ENCODE measurements around the gene PRUNE2. TPM values are rescaled to one million over a fixed set of nuclear protein-coding genes. Genes with fewer than 3 reads are reported as not detected.

The PRUNE2 gene
- total RNA-seq, 1 donor: 14.7 TPM

GRCh38 chr9:76626980-76627379 is 278.9 kb downstream of the PRUNE2 start:
- TF ChIP-seq CTCF (IDR thresholded peaks at IDR 0.05; ENCODE audit: insufficient read depth, low read length): no peak
- H3K4me3 ChIP-seq (ENCODE audit: low read depth, low read length): no peak overlapping the region
- no peak for DNase-seq (ENCODE audit: low read depth)

- TF ChIP-seq CTCF (IDR thresholded peaks at IDR 0.05; ENCODE audit: insufficient read depth, low read length): no peak
- no peak overlapping the region for H3K4me3 ChIP-seq (ENCODE audit: low read depth, low read length)
- DNase-seq (ENCODE audit: low read depth): no peak
Measured at GRCh38 chr9:76626141-76626540, 279.8 kb downstream of the PRUNE2 start.

GRCh38 chr9:76624391-76625048 is 281.4 kb downstream of the PRUNE2 start:
- H3K4me3 ChIP-seq (ENCODE audit: low read depth, low read length): no peak overlapping the region
- no peak for TF ChIP-seq CTCF (IDR thresholded peaks at IDR 0.05; ENCODE audit: insufficient read depth, low read length)
- DNase-seq (ENCODE audit: low read depth): no peak

GRCh38 chr9:76620996-76621395 is 284.9 kb downstream of the PRUNE2 start:
- no peak for DNase-seq (ENCODE audit: low read depth)
- no peak overlapping the region for H3K4me3 ChIP-seq (ENCODE audit: low read depth, low read length)
- TF ChIP-seq CTCF (IDR thresholded peaks at IDR 0.05; ENCODE audit: insufficient read depth, low read length): no peak

GRCh38 chr9:76620581-76620980 is 285.3 kb downstream of the PRUNE2 start:
- TF ChIP-seq CTCF (IDR thresholded peaks at IDR 0.05; ENCODE audit: insufficient read depth, low read length): no peak
- peak; percentile 40 for DNase-seq (ENCODE audit: low read depth)
- no peak overlapping the region for H3K4me3 ChIP-seq (ENCODE audit: low read depth, low read length)

- no peak for TF ChIP-seq CTCF (IDR thresholded peaks at IDR 0.05; ENCODE audit: insufficient read depth, low read length)
- no peak overlapping the region for H3K4me3 ChIP-seq (ENCODE audit: low read depth, low read length)
- DNase-seq (ENCODE audit: low read depth): peak; percentile 28
Measured at GRCh38 chr9:76619640-76620039, 286.3 kb downstream of the PRUNE2 start.

- no peak for TF ChIP-seq CTCF (IDR thresholded peaks at IDR 0.05; ENCODE audit: insufficient read depth, low read length)
- no peak for DNase-seq (ENCODE audit: low read depth)
- H3K4me3 ChIP-seq (ENCODE audit: low read depth, low read length): no peak overlapping the region
Measured at GRCh38 chr9:76619197-76619596, 286.7 kb downstream of the PRUNE2 start.

Measured in fibroblast of the aortic adventitia (primary cell).